Upper lobe of left lung (tissue), 6 donors: Measurements from ENCODE around the gene SSNA1. TPM values are rescaled to one million over a fixed set of nuclear protein-coding genes. Genes with fewer than 3 reads are reported as not detected.

Source experiments
- ATAC-seq, 2 donors: fragments of 200-7000 bp; cut with Tn5 transposase; one replicate each; pipeline ENCODE4 v1.9.1; 2022; ENCODE audit warnings: mild to moderate bottlenecking in 2 of 2, moderate library complexity in 2 of 2; ENCODE audit not compliant: low FRiP score in 2 of 2
- DNase-seq, 2 donors: peaks; one replicate each; pipeline ENCODE4 v3.0.0-alpha.2; 2019 to 2020
- H3K27ac ChIP-seq, 4 donors: fragments of 200-600 bp; sonication (generic); one replicate each; pipeline ENCODE4 v1.5.1; 2016 to 2019
- H3K27me3 ChIP-seq, 4 donors: fragments of 200-600 bp; sonication (generic); one replicate each; pipeline ENCODE4 v1.5.1; 2017 to 2019
- H3K36me3 ChIP-seq, 4 donors: fragments of 200-600 bp; sonication (generic); one replicate each; pipeline ENCODE4 v1.5.1; 2016 to 2019
- H3K4me1 ChIP-seq, 4 donors: fragments of 200-600 bp; sonication (generic); one replicate each; pipeline ENCODE4 v1.5.1; 2018 to 2019
- H3K4me3 ChIP-seq, 4 donors: fragments of 200-600 bp; sonication (generic); one replicate each; pipeline ENCODE4 v1.5.1; 2017 to 2019; ENCODE audit warnings: mild to moderate bottlenecking in 2 of 4, moderate library complexity in 1 of 4
- H3K9me3 ChIP-seq, 4 donors: fragments of 200-600 bp; sonication (generic); one replicate each; pipeline ENCODE4 v1.5.1; 2018 to 2019
- CTCF ChIP-seq, 6 experiments: fragments of 450-650 bp in 4 of 6; fragments of 200-600 bp in 2 of 6; sonication (generic) in 2 of 6; IDR thresholded peaks; one replicate each; pipeline ENCODE4 v1.5.1; 2016 to 2019; ENCODE audit warnings: antibody characterized with exemption in 6 of 6
- EP300 ChIP-seq, 4 donors: sonication (generic); formaldehyde crosslinking; IDR thresholded peaks; one replicate each; pipeline ENCODE4 v1.5.1; 2017; ENCODE audit warnings: antibody characterized with exemption in 4 of 4, control low read depth in 2 of 4
- POLR2A ChIP-seq, 4 donors: fragments of 450-650 bp; IDR thresholded peaks; one replicate each; pipeline ENCODE4 v1.5.1; 2016 to 2017; ENCODE audit warnings: antibody characterized with exemption in 4 of 4, mild to moderate bottlenecking in 2 of 4
- POLR2AphosphoS5 ChIP-seq, 2 donors: sonication (generic); formaldehyde crosslinking; IDR thresholded peaks; one replicate each; pipeline ENCODE4 v1.5.1; 2017; ENCODE audit warnings: antibody characterized with exemption in 2 of 2
- WGBS, 2 donors: methylation state at CpG; one replicate each; pipeline ENCODE4 v1.1.5; 2017 to 2018; 5-methylcytosine and 5-hydroxymethylcytosine counted together
- total RNA-seq, 6 donors: library from RNA; depleted of rRNA in 4 of 6; stranded (reverse); fragments of >200 nt in 4 of 6; gene quantifications; one replicate each; pipeline versions ENCODE4 v1.1.0 to v1.2.1, GENCODE V29; 2016 to 2021
- donor health status: DM: no; HTN: no; CAD: no; lungs with moderate emphysema.
- donor health status: DM: no; HTN: yes; CAD: no; lungs with severe emphysema.

Gene SSNA1
- total RNA-seq, 6 donors from 2014 or later = 39.8 to 110 (median 73.0) TPM

DNA sequence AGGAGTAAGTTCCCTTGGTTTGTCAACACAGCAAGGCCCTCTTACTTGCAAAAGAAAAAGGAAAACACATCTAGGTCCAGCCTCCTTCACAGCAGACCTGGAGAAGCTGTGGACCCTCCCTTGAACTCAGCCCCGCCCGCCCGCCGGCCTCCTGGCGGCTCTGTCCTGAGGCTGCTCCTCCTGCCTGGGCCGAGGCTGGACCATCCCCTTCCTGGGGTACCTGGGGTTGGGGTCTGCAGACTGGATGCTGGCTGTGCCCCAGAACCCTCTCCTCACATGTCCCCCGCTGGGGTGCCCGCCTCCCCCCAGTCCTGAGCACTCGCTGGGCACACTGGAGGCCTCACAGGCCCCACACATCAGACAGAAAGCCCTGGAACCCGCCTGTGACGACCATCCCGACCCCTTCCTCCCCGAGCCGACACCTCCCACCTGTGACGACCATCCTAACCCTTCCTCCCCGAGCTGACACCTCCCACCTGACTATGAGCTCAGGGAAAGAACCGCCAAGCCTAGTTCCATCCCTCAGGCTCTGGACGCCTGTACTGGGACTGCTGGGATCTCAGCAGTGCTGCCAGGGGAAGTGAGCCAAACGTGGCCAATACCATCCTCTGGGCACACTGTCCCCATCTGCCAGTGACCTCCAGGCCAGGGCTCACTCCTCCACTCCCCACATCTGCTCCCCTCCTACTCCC is 9.4 kb upstream of the SSNA1 start:
- ATAC-seq = no peak
- Histone ChIP-seq H3K4me3 (no peak overlapping the region), H3K27ac (no peak overlapping the region), H3K9me3 (no peaks in the 10 kb centered on the region), H3K4me1 (peaks cover 0 to 7% (median 6%) of the 10 kb centered on the region in 4 donors), H3K27me3 (no peaks in the 10 kb centered on the region), H3K36me3 (peaks cover 31 to 67% (median 61%) of the 10 kb centered on the region in 4 donors)
- WGBS, 2 donors = 95 to 97% methylated on average over 11 to 19 of the region's 19 CpGs
- TF ChIP-seq POLR2AphosphoS5 (IDR thresholded peaks at IDR 0.05) (no peak), EP300 (IDR thresholded peaks at IDR 0.05) (no peak), POLR2A (IDR thresholded peaks at IDR 0.05) (no peak), CTCF (IDR thresholded peaks at IDR 0.05) (no peak)
- DNase-seq = peak in 1 of 2 donors; percentile 75

- peak in 1 of 2 donors; percentile 66 for DNase-seq
- Histone ChIP-seq H3K9me3 (no peaks in the 10 kb centered on the region), H3K36me3 (peaks cover 31 to 74% (median 68%) of the 10 kb centered on the region in 4 donors), H3K27me3 (no peaks in the 10 kb centered on the region), H3K4me1 (peaks cover 0 to 7% (median 6%) of the 10 kb centered on the region in 4 donors), H3K27ac (no peak overlapping the region), H3K4me3 (no peak overlapping the region)
- 95 to 100% methylated on average over 11 to 17 of the region's 17 CpGs for WGBS, 2 donors
- no peak for ATAC-seq
- TF ChIP-seq POLR2A (IDR thresholded peaks at IDR 0.05) (no peak), CTCF (IDR thresholded peaks at IDR 0.05) (no peak), POLR2AphosphoS5 (IDR thresholded peaks at IDR 0.05) (no peak), EP300 (IDR thresholded peaks at IDR 0.05) (no peak)
Observed at GRCh38 chr9:137179761-137180160, 8.7 kb upstream of the SSNA1 start.

DNA sequence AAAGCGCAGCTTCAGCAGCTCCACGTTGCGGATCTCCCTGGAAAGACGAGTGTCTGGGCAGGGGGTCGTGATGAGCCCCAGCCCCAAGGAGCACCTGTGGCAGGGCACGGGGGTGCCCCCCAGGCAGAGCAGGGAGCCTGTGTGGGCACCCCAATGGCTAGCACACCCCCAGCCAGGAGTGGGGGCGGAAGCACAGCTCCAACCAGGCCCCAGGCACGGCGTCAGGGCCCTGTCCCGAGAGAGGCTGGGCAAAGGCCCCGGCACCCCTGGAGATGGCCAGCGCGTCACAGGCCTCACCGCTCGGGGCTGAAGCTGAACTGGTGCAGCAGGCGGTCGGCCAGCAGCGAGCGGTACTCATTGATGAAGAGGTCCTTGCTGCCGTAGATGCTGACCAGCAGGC is 8.0 kb upstream of the SSNA1 start:
- 94 to 100% methylated on average over 6 to 7 of the region's 20 CpGs for WGBS, 2 donors
- ATAC-seq = no peak

DNA sequence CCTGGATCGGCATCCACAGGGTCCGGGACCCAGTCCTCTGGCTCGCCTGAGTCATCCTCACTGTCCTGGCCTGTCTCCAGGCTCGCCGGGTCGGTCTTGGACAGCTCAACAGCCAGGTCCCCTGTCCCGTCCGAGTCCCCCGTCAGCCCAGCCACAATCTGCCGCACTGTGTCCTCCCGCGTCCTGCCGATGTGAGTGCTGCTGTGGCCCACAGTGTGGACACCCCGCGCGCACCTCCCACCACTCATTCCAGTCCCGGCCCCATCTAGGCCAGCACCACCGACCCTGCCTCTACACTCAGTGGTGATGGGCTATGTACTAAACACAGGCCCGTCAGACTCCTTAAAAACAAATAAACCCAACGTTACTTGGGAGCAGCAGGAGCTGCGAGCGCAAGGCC is 6.8 kb upstream of the SSNA1 start:
- Histone ChIP-seq H3K4me1 (peaks cover 6 to 17% (median 8%) of the 10 kb centered on the region in 4 donors), H3K4me3 (no peak overlapping the region), H3K27me3 (no peaks in the 10 kb centered on the region), H3K36me3 (peaks cover 31 to 92% (median 84%) of the 10 kb centered on the region in 4 donors), H3K9me3 (no peaks in the 10 kb centered on the region), H3K27ac (no peak overlapping the region)
- WGBS, 2 donors = 89 to 95% methylated on average over 9 to 20 of the region's 22 CpGs
- DNase-seq (peak in 1 of 2 donors; percentile 78), ATAC-seq (no peak)
- TF ChIP-seq POLR2A (IDR thresholded peaks at IDR 0.05) (no peak), EP300 (IDR thresholded peaks at IDR 0.05) (no peak), CTCF (IDR thresholded peaks at IDR 0.05) (no peak), POLR2AphosphoS5 (IDR thresholded peaks at IDR 0.05) (no peak)

More for the DNA sequence above, 8.0 kb upstream of the SSNA1 start:
- TF ChIP-seq EP300 (IDR thresholded peaks at IDR 0.05) (no peak), POLR2AphosphoS5 (IDR thresholded peaks at IDR 0.05) (no peak), POLR2A (IDR thresholded peaks at IDR 0.05) (no peak), CTCF (IDR thresholded peaks at IDR 0.05) (no peak)
- H3K27ac ChIP-seq = no peak overlapping the region
- no peaks in the 10 kb centered on the region for H3K27me3 ChIP-seq
- no peaks in the 10 kb centered on the region for H3K9me3 ChIP-seq
- H3K4me1 ChIP-seq = peaks cover 0 to 5% (median 0%) of the 10 kb centered on the region in 4 donors
- H3K36me3 ChIP-seq = peaks cover 31 to 81% (median 74%) of the 10 kb centered on the region in 4 donors
- DNase-seq = peak in 1 of 2 donors; percentile 76
- H3K4me3 ChIP-seq = no peak overlapping the region
